Measurements from ENCODE around the gene NIT1. TPM values are rescaled to one million over a fixed set of nuclear protein-coding genes. Genes with fewer than 3 reads are reported as not detected.

The NIT1 gene
- total and polyA plus RNA-seq, 10 of the 15 experiments (the other 5 are each of a cell fraction or from before 2014, with no cell fraction given) = 19.2 to 54.4 (median 28.3) TPM

DNA sequence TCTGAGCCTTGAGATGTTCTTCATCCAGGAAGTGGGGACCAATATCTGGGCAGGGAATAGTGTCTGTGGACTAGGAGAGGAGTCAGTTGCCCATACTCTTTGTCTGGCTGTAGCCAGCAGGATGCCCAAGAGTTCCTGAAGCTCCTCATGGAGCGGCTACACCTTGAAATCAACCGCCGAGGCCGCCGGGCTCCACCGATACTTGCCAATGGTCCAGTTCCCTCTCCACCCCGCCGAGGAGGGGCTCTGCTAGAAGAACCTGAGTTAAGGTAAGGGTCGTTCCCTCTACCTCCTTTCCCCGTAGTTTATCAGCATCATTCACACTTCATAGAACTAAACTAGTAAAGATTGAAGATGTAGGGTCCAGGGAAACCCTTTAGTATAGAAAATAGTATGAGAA lies 44.9 kb downstream of the NIT1 start:
- H4K20me1 ChIP-seq (ENCODE audit: control insufficient read depth, insufficient read depth) = no peaks in the 10 kb centered on the region
- no peak for ATAC-seq
- no TSS peak for BruUV-seq (replicated peaks)
- no peak for FAIRE-seq
- no peaks in the 10 kb centered on the region for H3K9me3 ChIP-seq (replicated peaks; ENCODE audit: control insufficient read depth, insufficient read depth, low read length)
- RAD21 ChIA-PET (ENCODE audit: unreplicated experiment) = interaction anchor here (1.1 kb wide), 1 partner anchor 220 kb away, joined by 3 read pairs; no protein-coding TSS in a partner anchor
- no peak overlapping the region for H3K9ac ChIP-seq (ENCODE audit: control insufficient read depth, insufficient read depth, low read length)
- H2AFZ ChIP-seq (ENCODE audit: control insufficient read depth, low read depth, low read length) = no peak overlapping the region
- H3K4me1 ChIP-seq (ENCODE audit: control insufficient read depth, insufficient read depth, low read length) = peaks cover 18% of the 10 kb centered on the region
- H3K4me2 ChIP-seq (ENCODE audit: control insufficient read depth, insufficient read depth) = no peak overlapping the region
- CTCF ChIA-PET = interaction anchor here (0.8 to 1.3 kb wide), 2 partner anchors 18 to 63 kb away, joined by 3 to 7 read pairs; partner anchors contain the start of gene TOMM40L
- no peaks in the 10 kb centered on the region for H3K27me3 ChIP-seq (replicated peaks in 1 of 2; ENCODE audit: control insufficient read depth in 2 of 2, insufficient read depth in 2 of 2, low read length in 1 of 2)
- in situ Hi-C loops (cut with MboI) (no loop called here), intact Hi-C loops (cut with micrococcal nuclease; ENCODE audit: unreplicated experiment) (no loop called here)
- WGBS (ENCODE audit: insufficient coverage, insufficient replicate concordance, low lambda C conversion rate, missing lambda C conversion rate) = 96% methylated on average over 10 of the region's 10 CpGs
- POLR2A ChIA-PET = interaction anchor here (0.6 kb wide), 1 partner anchor 128 kb away, joined by 4 read pairs; no protein-coding TSS in a partner anchor
- H3K79me2 ChIP-seq (ENCODE audit: control insufficient read depth, insufficient read depth, low read length) = peaks cover 8% of the 10 kb centered on the region
- TF ChIP-seq NFXL1 (IDR thresholded peaks at IDR 0.05; ENCODE audit: borderline replicate concordance) (no peak), CBX5 (IDR thresholded peaks at IDR 0.05; ENCODE audit: low read depth) (no peak), SREBF2 (IDR thresholded peaks at IDR 0.05; ENCODE audit: low read length) (no peak), TBL1XR1 (IDR thresholded peaks at IDR 0.05; ENCODE audit: low read depth, low read length) (no peak), BMI1 (IDR thresholded peaks at IDR 0.05; ENCODE audit: borderline replicate concordance) (no peak), ESRRA (IDR thresholded peaks at IDR 0.05; ENCODE audit: low read length) (no peak)
- TF ChIP-seq, protein P1, sequence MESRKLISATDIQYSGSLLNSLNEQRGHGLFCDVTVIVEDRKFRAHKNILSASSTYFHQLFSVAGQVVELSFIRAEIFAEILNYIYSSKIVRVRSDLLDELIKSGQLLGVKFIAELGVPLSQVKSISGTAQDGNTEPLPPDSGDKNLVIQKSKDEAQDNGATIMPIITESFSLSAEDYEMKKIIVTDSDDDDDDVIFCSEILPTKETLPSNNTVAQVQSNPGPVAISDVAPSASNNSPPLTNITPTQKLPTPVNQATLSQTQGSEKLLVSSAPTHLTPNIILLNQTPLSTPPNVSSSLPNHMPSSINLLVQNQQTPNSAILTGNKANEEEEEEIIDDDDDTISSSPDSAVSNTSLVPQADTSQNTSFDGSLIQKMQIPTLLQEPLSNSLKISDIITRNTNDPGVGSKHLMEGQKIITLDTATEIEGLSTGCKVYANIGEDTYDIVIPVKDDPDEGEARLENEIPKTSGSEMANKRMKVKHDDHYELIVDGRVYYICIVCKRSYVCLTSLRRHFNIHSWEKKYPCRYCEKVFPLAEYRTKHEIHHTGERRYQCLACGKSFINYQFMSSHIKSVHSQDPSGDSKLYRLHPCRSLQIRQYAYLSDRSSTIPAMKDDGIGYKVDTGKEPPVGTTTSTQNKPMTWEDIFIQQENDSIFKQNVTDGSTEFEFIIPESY (IDR thresholded peaks at IDR 0.05) = no peak
- TF ChIP-seq, protein P2, sequence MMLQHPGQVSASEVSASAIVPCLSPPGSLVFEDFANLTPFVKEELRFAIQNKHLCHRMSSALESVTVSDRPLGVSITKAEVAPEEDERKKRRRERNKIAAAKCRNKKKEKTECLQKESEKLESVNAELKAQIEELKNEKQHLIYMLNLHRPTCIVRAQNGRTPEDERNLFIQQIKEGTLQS (IDR thresholded peaks at IDR 0.05; ENCODE audit: borderline replicate concordance, extremely low read depth, low read depth, low read length) = no peak
- SMC1A ChIA-PET (ENCODE audit: uncharacterized antibody, unreplicated experiment) = interaction anchor here (0.9 kb wide), 1 partner anchor 12 kb away, joined by 3 read pairs; no protein-coding TSS in a partner anchor
- DNase-seq (ENCODE audit: low read depth, low spot score) = no peak
- no peak overlapping the region for H3K27ac ChIP-seq (ENCODE audit: control insufficient read depth, insufficient read depth)
- H3K36me3 ChIP-seq (ENCODE audit: control insufficient read depth in 2 of 2, insufficient read depth in 2 of 2, low read length in 1 of 2) = peaks cover 0 to 12% of the 10 kb centered on the region in 2 experiments; a peak in 3 of 4 replicates
- H3K4me3 ChIP-seq = no peak overlapping the region

All from GM12878 (cell line).